Medulla oblongata (tissue), 1 donor: ENCODE results near the gene STARD7.
"Not testable (repeated sequence)": the region's sequence is repeated elsewhere in the genome, so short reads cannot be mapped to it uniquely, and the experiment has no call there.

ENCODE experiments used
- DNase-seq: peaks from one replicate; pipeline ENCODE4 v3.0.0-alpha.2; 2015; ENCODE audit errors: extremely low spot score

STARD7 gene

DNA sequence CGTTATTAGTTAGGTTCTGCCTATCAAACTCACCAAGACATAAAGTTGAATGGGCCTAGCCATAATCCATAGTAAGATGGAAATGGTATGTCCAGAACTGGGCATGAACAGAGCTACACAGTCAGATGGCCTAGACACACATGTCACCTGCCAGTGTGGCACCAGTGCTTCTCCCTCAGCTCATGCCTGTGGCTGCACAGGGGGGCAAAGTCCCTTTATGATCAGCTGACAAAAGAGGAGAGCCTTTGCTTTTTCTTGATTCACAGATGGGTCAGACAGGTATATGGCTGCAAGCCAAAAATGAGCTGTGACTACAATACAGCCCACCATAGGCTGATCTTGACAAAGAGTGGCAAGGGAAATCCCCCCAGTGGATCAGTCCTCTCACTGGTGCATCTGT, 28.3 kb upstream of the STARD7 start:
- no peak for DNase-seq

DNA sequence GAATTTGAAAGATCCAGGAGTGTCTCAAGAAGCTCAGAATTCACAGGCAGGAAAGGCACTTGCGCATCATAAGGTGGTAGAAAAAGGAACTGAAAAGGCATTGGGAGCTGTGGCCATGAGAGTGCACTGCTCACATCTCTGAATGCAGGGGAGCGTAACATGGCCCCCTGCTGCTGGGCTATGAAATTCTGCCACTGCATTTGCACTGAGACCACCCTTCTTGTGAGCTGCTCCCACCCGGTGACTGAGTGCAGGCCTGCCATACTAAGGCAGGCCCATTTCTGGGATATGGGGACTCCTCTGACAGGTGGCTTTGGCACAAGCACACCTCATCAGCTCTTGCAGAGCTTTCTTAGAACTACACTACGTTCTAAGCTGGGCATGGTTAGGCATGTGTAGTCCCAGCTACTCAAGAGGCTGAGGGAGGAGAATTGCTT, 25.3 kb upstream of the STARD7 start:
- DNase-seq: no peak

DNA sequence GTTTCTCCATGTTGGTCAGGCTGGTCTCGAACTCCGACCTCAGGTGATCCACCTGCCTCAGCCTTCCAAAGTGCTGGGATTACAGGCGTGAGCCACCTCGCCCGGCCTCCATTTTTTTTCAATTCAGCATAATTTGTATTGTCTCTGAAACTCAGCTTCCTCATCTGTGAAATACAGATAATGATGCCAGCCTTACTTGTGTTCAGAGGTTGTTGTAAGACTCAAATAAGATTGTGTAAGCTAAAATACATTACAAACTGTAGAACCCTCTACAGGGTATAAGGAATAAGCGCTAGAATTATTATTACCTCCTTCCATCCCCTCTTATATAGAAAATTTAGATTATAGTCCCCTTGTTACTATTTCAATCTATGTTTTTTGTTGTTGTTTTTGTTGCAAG, 24.8 kb upstream of the STARD7 start:
- DNase-seq: no peak

DNA sequence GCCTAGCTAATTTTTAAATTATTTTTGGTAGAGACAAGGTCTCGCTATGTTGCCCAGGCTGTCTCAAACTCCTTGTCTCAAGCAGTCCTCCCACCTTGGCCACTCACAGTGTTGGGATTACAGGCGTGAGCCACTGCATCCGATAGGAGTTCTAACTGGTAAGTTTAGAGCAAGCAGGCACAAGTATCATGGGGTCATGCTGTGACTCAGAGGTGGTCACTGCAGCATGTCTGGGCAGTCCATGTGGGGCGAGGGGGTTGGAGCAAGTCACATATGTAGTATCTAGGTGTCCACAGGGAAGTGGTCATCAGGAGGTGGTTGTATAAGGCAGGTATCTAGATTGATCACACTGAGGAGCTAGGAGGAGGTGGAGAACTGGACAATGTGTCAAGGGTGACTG, 22.7 kb upstream of the STARD7 start:
- no peak for DNase-seq

DNA sequence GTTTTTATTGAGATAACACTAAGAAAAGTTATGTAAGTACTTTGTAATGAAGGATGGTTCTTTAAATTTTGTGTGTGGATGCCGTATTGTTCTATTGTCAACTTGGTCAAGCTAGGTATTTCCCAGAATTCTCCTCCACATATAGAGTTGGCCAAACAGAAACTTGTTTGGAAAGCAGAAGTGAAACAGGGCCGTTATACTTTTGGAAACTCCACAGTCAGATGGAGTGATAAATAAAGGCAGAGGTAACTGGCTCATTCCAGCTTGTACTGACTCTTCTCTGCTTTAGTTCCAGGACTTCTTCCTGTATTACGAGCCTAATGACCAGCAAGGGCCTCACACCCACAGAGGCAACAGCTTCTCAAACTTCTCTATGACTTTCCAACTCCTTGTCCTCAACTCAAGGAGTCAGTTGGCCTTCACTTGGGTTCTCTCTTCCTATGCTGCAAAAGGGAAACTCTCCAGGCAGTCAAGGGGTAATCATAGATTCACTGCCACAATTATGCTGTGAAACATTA, 16.4 kb upstream of the STARD7 start:
- peak; percentile 75 for DNase-seq

DNA sequence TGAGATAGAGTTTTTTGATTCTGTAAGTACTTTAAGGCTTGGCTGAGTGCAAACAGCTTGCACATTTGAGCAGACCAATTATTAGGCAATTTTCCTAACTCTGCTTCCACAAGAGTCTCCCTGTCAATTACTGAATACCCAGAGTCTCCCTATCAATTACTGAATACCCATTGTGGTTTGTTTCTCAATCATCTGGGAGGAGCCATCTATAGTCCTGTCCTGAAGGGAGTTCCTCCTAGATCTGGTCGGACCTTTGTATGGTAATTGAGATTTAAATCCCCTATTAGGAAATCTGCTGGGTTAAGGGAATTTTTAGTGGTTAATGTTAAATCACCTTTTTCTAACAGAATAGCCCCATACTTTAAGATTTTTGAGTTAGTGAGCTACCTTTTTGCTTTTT, 12.5 kb upstream of the STARD7 start:
- DNase-seq: not testable (repeated sequence)

DNA sequence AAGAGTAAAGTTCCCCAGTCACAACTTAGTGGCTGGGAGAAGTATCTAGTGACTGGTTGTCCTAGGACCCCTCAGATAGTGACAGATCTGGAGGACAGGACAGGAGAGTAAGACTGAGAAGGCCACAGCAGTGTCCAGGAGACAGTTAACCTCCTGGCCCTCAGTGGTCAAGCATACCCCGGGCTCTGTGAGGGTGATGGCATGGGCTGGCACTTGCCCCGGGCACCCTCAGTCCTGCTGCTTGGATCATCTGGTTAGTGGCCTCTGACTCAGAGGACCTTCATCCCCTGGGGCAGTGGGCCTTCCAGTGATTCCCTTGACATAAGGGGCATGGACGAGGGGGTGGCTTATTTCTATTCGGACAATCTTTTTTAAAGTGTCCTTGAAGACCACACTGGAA, 11.3 kb upstream of the STARD7 start:
- not testable (repeated sequence) for DNase-seq

DNA sequence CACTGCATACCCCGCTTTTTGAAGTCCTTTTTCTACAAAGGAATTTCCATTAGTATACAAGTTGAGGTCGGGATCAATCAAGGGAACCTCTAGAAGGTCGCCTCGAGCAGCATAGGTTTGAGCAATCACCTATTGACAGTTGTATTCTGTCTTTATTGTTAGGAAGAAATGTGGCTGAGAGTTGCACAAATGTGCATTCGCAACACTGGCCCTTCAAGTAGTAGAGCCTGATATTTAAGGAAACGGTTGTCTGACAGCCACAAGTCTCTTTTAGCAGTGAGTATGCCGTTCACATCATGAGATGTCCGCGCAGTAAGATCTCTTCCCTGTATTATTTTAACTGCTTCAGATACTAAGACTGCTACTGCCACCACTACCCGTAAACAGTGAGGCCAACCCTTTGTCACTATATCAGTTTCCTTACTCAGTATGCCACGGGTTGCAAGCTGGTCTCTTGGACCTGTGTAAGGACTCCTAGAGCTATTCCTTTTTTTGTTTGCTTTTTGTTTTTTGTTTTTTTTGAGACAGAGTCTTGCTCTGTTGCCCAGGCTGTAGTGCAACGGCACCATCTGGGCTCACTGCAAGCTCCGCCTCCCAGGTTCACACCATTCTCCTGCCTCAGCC, 10.0 kb upstream of the STARD7 start:
- no peak for DNase-seq

DNA sequence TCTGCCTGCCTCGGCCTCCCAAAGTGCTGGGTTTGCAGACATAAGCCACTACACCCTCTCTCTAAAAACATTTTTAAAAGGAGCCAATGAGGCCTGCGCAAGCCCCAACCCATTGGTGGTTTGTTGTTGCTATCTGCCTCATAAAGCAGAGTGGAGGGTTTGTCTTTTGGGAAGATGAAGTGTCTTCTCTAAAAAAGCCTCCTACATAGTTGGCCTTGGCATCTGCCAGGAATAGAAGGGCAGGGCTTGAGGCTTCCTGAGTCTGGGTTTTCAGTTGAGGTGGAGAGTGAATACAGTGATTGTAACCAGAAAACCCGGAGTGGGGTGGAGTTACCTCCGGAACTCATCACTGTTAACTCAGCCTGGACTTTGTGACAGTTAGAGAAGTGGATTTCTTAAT, 5.9 kb upstream of the STARD7 start:
- DNase-seq: no peak

DNA sequence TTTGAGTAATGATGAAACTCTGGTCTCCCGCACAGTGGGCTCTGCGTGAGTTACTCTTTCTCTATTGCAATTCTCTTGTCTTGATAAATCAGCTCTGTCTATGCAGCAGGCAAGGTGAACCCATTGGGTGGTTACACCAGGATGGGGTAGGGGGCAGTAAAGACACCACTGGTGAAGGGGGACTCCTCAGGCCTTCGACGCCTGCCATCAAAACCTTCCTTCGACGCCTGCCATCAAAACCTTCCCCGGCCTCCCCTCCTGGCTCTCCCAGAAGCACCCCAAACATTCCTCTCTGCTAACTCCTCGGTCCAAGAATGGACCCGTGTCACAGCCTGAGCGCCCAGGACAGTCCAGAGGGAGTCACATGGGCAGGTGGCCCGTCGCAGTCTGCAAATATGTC, 4.8 kb upstream of the STARD7 start:
- no peak for DNase-seq

DNA sequence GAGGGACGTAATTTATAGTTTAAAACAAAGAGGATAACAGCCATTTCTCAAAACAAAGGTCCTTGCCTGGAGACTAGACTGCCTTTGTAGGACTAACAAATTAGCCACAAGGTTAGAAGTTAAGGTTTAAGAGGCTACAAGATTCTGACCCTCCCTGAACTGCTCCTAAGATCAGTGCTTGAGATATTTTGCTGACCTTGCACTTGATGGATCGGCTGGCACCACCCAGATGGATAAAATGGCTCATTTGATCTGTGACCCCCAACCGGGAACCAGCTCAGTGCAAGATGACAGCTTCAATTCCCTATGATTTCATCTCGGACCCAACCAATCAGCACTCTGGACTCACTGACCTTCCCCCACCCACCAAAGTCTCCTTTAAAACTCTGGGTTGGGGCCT, 3.7 kb upstream of the STARD7 start:
- DNase-seq: no peak

DNA sequence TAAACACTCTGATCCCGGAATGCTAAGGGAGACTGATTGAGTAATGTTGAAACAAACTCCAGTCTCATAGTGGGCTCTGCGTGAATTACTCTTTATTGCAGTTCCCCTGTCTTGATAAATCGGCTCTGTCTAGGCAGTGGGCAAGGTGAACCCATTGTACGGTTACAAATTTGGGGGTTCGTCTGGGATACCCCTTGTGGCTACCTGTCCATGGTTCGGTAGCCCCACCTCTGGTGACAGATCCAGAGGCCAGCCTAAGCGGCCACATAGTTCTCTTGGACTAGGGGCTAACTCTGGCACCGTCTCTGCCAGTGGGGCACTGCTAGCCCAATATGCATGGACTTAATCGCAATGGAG, 1.1 kb upstream of the STARD7 start:
- no peak for DNase-seq

DNA sequence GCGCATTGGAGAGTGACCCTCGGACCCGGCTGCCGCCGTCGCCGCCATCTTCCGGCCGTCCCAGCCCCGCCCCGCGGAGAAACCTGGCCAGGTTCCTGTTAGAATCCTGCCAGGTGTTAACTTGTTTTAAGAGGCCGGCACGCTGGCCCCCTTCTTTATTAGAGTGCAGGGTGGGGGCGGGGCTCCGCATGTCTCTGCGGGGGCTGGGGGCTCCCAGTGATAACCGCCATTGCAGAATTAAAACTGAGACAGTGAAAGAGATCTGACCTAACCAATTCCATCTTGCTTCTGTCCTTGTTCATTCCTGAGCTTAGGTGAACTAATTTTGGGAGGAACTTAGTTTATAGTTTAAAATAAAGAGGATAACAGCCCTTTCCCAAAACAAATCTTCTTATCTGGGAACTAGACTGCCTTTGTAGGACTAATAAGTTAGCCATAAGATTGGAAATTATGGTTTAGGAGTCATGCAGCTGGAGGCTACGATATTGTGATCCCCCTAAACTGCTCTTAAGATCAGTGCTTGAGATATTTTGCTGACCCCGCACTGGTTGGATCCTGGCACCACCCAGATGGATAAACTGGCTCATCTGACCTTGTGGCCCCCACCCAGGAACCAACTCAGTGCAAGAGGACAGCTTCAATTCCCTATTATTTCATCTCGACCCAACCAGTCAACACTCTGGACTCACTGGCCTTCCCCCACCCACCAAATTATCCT, 543 bp upstream of the STARD7 start:
- no peak for DNase-seq

DNA sequence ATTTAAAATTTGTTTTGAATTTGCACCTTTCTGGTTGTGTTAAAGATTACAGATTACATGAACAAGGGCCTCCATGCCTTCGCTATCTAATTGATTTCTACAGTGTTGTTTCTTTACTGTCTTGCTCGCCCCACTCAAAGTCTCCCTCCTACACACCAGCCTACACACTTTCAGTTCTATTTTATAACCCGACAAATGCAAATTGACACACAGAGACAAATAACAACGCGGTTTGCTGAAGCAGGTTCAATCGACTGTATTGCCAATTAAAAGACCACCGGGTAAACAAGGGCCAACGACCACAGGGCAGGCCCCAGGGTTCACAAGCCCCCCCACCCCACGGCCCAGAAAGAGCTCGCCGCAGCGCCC, 869 bp downstream of the STARD7 start:
- no peak for DNase-seq

DNA sequence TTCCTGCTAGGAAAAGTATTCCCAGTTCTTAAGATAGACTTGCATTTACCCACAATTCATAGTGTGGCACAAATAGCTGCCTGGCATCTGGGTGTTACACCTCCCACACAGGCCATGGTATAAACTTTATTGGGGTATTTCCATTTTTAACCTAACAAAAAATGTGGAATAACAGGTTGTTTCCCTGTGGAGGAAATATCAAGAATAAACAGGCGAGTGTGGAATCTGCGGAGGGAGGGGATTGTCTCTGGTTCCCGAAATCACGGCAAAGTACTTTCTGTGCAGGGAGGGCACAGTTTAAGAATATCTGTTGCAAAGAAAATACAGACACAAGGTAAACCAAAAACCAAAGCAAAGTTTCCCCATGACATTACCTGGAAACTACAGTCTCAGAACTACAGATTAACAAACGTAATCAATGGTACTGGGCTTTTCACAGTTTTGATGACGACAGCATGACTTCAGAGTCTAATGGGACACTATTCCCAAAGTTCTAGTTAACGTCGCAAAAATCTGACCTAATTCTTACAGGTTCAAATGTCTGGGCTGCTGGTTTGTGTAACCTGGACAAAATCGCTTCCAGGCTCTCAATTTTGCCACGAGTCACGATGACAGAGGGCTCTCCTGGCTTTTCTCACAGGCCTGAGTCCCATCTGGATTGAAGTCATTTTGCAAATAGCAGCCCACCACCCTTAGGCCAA, 1.4 kb downstream of the STARD7 start:
- peak; percentile 47 for DNase-seq

DNA sequence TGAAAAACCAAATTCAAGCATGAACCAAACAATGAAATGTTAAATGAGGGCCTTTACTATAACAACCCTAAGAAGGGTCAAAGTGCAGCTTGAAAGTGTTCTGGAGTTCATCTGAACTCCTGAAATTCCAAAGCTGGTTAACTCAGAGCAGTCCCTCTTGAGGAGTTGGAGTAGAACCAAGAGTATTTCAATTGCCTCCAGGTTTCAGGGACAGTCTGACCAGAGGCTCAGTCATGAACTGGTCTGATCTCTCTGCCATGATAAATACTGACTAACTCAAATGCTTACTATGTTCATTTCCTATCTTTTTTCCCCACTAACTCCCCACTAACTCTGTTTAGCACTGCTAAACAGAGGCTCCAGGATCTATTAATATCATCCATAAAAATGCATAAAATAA, 2.7 kb downstream of the STARD7 start:
- DNase-seq: peak; percentile 37

DNA sequence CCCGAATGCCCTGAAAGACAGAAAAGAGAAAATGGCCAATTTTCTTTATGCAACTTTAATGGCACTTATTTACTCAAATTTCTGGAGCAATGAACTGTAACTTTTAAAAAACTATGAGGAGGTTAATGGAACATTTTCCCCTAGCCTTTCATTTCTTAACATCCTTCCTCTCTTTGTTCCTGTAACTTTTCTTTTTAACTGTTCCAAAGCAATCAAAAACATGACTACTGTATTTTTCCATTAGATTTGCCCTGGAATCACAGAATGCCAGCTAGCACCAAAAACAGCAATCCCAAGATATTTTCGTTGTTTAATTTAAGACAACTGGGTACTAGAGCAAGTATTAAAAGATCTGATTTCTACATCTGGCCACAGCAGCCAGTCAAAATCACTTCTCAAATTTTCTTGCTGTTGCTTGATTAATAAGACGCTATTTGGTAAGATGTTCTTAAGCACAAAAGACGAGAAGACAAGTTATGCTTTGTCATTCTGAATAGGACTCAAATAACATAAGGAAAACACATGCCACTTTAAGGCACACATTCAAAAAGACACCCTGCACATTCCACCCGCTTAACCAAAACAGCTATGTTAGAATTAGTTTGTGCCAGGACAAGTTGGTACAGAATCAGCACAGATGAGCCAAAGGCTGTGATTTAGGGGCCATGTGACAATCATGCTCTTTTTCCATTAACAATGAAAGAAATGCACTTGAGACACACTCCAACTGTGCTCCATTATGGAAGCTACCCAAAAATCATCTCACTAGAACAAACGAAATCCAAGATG, 3.6 kb downstream of the STARD7 start:
- DNase-seq: peak; percentile 90

DNA sequence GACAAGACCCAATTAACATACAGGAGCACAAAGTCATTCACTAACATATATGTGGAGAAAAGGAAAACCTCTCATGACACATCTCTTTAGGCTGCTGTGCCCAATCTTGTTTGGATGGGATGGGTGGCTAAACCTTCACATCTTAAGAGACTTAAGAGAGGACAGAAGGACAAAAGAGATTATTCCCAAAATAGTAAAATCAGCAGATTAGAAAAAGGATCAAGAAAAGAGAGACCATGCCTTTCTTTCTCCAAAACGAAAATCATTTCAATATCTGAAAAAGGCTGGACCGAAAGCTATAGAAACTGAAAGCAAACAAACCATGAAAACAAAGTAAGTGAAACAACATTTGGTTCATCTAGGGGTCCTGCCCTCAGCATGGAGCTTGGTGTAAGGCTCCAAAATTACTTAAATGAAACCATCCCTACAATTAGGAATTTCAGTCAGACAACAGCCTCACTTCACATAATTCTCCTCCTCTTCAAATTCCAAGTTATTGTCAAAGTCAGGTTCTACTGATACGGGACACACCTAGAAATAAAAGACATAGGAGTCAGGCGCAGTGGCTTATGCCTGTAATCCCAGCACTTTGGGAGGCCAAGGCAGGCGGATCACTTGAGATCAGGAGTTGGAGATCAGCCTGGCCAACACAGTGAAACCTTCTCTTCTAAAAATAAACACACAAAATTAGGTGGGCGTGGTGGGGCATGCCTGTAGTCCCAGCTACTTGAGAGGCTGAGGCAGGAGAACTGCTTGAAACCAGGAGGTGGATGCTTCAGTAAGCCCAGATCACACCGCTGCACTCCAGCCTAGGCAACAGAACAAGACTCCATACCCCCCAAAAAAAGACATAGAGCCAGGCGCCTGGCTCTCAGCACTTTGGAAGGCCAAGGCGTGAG, 5.2 kb downstream of the STARD7 start:
- DNase-seq: no peak

DNA sequence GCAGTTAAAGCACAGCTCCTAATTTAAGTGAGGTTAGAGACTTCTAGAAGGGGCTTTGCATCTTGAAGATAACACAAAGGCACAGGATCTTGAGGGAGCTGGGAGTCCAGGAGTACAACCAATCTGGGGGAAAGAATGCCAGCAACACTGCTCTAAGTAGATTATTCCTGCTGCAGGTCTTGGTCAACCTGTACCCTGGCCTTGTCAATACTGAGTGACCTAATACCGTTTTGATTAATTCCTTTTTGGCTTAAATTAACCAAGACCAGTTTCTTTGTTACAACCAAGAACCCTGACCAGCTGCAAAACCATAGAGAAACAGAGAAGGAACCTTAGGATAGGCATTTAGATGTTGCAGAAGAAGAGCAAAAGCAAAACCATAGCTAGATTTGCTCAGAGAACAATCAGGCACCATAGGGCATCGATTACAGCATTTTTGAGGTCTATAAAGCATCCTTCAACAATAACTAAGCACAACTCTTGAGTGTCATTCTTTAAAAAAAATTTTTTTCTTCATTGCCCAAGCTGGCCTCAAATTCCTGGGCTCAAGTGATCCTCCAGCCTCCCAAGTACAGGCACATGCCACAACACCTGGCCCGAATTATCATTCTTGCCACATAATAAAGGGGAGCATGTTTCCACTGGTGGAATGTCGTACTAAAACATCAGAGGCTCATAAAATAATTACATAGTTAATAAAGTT, 6.3 kb downstream of the STARD7 start:
- DNase-seq: no peak

DNA sequence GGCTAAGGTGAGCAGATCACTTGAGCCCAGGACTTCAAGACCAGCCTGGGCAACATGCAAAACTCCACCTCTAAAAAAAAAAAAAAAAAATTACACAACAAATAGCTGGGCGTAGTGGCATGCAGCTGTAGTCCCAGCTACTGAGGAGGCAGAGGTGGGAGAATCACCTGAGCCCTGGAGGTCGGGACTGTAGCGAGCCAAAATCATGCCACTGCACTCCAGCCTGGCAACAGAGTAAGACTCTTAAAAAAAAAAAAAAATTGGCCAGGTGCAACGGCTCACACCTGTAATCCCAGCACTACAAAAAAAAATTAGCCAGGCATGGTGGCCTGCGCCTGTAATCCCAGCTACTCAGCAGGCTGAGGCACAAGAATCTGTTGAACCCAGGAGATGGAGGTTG, 7.3 kb downstream of the STARD7 start:
- no peak for DNase-seq

DNA sequence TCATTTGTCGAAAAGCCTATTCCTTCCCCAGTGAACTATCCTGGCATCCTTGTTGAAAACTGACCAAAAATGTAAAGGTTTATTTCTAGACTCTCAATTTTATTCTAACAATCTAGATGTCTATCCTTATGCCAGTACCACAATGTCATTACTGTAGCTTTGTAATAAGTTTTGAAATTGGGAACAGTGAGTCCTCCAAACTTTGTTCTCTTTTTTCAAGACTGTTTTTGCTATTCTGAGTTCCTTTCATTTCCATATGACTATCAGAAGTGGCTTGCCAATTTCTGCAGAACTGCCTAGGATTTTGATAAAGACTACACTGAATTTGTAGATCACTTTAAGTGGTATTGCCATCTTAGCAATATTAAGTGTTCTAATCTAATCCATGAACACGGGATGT, 9.7 kb downstream of the STARD7 start:
- no peak for DNase-seq
